Esophagus muscularis mucosa (tissue), 4 donors: ENCODE data around the gene FAM120AOS.

Source experiments
- CTCF ChIP-seq, 3 experiments: fragments of 200-600 bp in 2 of 3; fragments of 450-650 bp in 1 of 3; sonication (generic) in 2 of 3; IDR thresholded peaks; one replicate each; pipeline ENCODE4 v1.5.1; 2017 to 2019; ENCODE audit warnings: antibody characterized with exemption in 3 of 3, mild to moderate bottlenecking in 2 of 3, moderate library complexity in 1 of 3
- EP300 ChIP-seq: sonication (generic); formaldehyde crosslinking; IDR thresholded peaks from one replicate; pipeline ENCODE4 v1.6.1; 2017; ENCODE audit warnings: antibody characterized with exemption
- POLR2A ChIP-seq: fragments of 450-650 bp; IDR thresholded peaks from one replicate; pipeline ENCODE4 v1.6.1; 2017; ENCODE audit warnings: antibody characterized with exemption, moderate library complexity, mild to moderate bottlenecking, low read depth
- POLR2AphosphoS5 ChIP-seq, 2 donors: sonication (generic); formaldehyde crosslinking; IDR thresholded peaks; one replicate each; pipeline ENCODE4 v1.6.1; 2017; ENCODE audit warnings: antibody characterized with exemption in 2 of 2

- TF ChIP-seq CTCF (IDR thresholded peaks at IDR 0.05) (no peak), EP300 (no peak), POLR2A (no peak), POLR2AphosphoS5 (IDR thresholded peaks at IDR 0.05) (no peak)
Measured at GRCh38 chr9:93476924-93477323, 23.5 kb upstream of the FAM120AOS start.
